SK-N-MC (cell line): Measurements from ENCODE around the gene IL21R.

Experiments
- EZH2 ChIP-seq: fragments of 200-600 bp; sonication (generic); IDR thresholded peaks from one replicate; pipeline ENCODE4 v1.6.1; 2017; ENCODE audit warnings: antibody characterized with exemption
- FOXP2 ChIP-seq: optimal IDR thresholded peaks from 2 replicates; pipeline ENCODE3; 2011; ENCODE audit warnings: mild to moderate bottlenecking, moderate library complexity; ENCODE audit not compliant: insufficient read depth; ENCODE audit errors: extremely low read length, control extremely low read depth
- POLR2AphosphoS5 ChIP-seq: IDR thresholded peaks from 2 replicates; pipeline ENCODE4 v1.6.1; 2012; ENCODE audit warnings: mild to moderate bottlenecking, low read depth, low read length, borderline replicate concordance

GRCh38 chr16:27394516-27394915 is 7.5 kb upstream of the IL21R start:
- no peak for TF ChIP-seq POLR2AphosphoS5
- TF ChIP-seq EZH2, result no peak
- no peak for TF ChIP-seq FOXP2
